Stimulated activated CD4-positive, alpha-beta T cell treated with anti-CD3 and anti-CD28 coated beads, Interleukin-15, amount 100 ng/mL, for 48 hours (primary cell): ENCODE results near the gene SLC2A2.

ENCODE experiments used
- DNase-seq, 2 donors: peaks; one replicate each; pipeline ENCODE4 v3.0.0-alpha.2; 2020; ENCODE audit warnings: low read depth in 2 of 2

Gene SLC2A2

GRCh38 chr3:171026597-171027293 is at the start of gene SLC2A2:
SLC2A2 (minus strand) TSS chr3:171026720; CDS start chr3:171026670, 50 bp downstream.
- DNase-seq, result no peak

- no peak for DNase-seq
Observed at GRCh38 chr3:171072432-171072831, 45.9 kb upstream of the SLC2A2 start.

GRCh38 chr3:171068658-171069057 is 42.1 kb upstream of the SLC2A2 start:
- no peak for DNase-seq

GRCh38 chr3:171066206-171066605 is 39.7 kb upstream of the SLC2A2 start:
- DNase-seq, result no peak

- DNase-seq, result no peak
Observed at GRCh38 chr3:171065732-171066131, 39.2 kb upstream of the SLC2A2 start.

GRCh38 chr3:171064461-171064860 is 37.9 kb upstream of the SLC2A2 start:
- DNase-seq, result no peak

GRCh38 chr3:171061749-171062148 is 35.2 kb upstream of the SLC2A2 start:
- no peak for DNase-seq

GRCh38 chr3:171059978-171060377 is 33.5 kb upstream of the SLC2A2 start:
- no peak for DNase-seq

- DNase-seq, result no peak
Observed at GRCh38 chr3:171058873-171059603, 32.5 kb upstream of the SLC2A2 start.

GRCh38 chr3:171058058-171058457 is 31.5 kb upstream of the SLC2A2 start:
- DNase-seq, result no peak

- no peak for DNase-seq
Observed at GRCh38 chr3:171057072-171057471, 30.6 kb upstream of the SLC2A2 start.

- DNase-seq, result no peak
Observed at GRCh38 chr3:171056528-171056927, 30.0 kb upstream of the SLC2A2 start.

GRCh38 chr3:171055336-171056178 is 29.0 kb upstream of the SLC2A2 start:
- DNase-seq, result no peak

- no peak for DNase-seq
Observed at GRCh38 chr3:171054921-171055320, 28.4 kb upstream of the SLC2A2 start.

- DNase-seq, result no peak
Observed at GRCh38 chr3:171054231-171054630, 27.7 kb upstream of the SLC2A2 start.

- DNase-seq, result peak; percentile 11 to 24
Observed at GRCh38 chr3:171049861-171050444, 23.4 kb upstream of the SLC2A2 start.

GRCh38 chr3:171046760-171047159 is 20.2 kb upstream of the SLC2A2 start:
- DNase-seq, result no peak

- DNase-seq, result no peak
Observed at GRCh38 chr3:171044835-171045793, 18.6 kb upstream of the SLC2A2 start.

GRCh38 chr3:171044384-171044783 is 17.9 kb upstream of the SLC2A2 start:
- DNase-seq, result no peak

- DNase-seq, result no peak
Observed at GRCh38 chr3:171039674-171040073, 13.2 kb upstream of the SLC2A2 start.

- DNase-seq, result no peak
Observed at GRCh38 chr3:171038342-171038741, 11.8 kb upstream of the SLC2A2 start.
